ENCODE data around the gene AURKB. TPM values are rescaled to one million over a fixed set of nuclear protein-coding genes. Genes with fewer than 3 reads are reported as not detected.

Gene AURKB
- total and polyA plus RNA-seq, 2 of the 13 experiments (the other 11 are each of a cell fraction or from before 2014, with no cell fraction given) = 29.5 to 75.3 TPM

DNA sequence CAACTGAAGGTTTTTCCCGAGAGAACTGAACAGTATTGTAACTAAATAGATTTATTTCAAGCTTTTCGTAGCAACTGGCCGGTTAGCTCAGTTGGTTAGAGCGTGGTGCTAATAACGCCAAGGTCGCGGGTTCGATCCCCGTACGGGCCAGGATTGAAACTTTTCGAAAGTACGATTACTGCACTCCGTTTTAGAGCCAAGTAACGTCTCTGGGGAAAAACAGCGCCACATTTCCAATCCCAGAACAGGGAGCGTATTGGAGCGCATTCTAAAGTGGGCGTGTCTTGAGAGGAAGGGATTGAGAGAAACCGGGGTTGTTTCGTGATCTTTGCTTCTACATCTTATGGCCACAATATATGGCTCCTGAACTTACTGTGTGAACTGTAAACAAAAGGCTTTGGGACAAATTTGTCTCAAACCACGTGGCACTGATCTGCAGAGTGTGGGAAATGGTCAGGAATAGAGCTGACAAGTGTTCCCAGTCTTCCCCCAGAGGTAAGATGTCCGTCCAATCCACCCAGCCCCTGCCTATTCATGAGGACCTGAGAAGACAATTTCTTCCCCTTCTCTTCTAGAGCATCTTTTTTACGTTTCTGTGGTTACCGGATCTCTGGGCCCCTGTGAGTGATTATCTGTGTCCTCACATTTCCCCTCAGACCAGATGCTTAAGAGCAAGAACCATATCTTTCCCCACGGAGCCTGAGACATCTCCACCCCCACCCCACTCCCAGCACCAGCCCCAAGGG lies 22.7 kb downstream of the AURKB start (continued):
- TF ChIP-seq PBX2 (CRISPR knock-in tag; IDR thresholded peaks at IDR 0.05) (no peak), TCF7 (IDR thresholded peaks at IDR 0.05; ENCODE audit: low read depth) (0 out of 2 replicates have a peak, but pooled peaks have one; percentile 4), CBX2 (IDR thresholded peaks at IDR 0.05; ENCODE audit: low read depth, low read length) (no peak), CBX2 (CRISPR knock-in tag; IDR thresholded peaks at IDR 0.05; ENCODE audit: low read depth) (no peak), NFKB2 (CRISPR knock-in tag; IDR thresholded peaks at IDR 0.05; ENCODE audit: borderline replicate concordance) (no peak), TBP (CRISPR knock-in tag; IDR thresholded peaks at IDR 0.05) (no peak), KLF6 (CRISPR knock-in tag; IDR thresholded peaks at IDR 0.05) (no peak; the same call in 1 of the 2 replicates), ZNF652 (CRISPR knock-in tag; IDR thresholded peaks at IDR 0.05; ENCODE audit: borderline replicate concordance, low read depth) (no peak), ELF3 (CRISPR knock-in tag; IDR thresholded peaks at IDR 0.05) (0 out of 2 replicates have a peak, but pooled peaks have one; percentile 59), HNF1B (CRISPR knock-in tag; IDR thresholded peaks at IDR 0.05) (no peak), ATF6 (CRISPR knock-in tag; conservative IDR thresholded peaks at IDR 0.05) (0 out of 2 replicates have a peak, but pooled peaks have one; percentile 0), CEBPG (CRISPR knock-in tag; IDR thresholded peaks at IDR 0.05) (peak; percentile 48; the same call in 1 of the 2 replicates), NFIC (IDR thresholded peaks at IDR 0.05; ENCODE audit: low read length) (peak; percentile 57; the same call in 1 of the 2 replicates), ZNF382 (CRISPR knock-in tag; IDR thresholded peaks at IDR 0.05; ENCODE audit: borderline replicate concordance) (no peak), DMAP1 (CRISPR knock-in tag; IDR thresholded peaks at IDR 0.05) (peak; percentile 53), ZBTB42 (CRISPR knock-in tag; IDR thresholded peaks at IDR 0.05) (no peak), THAP11 (CRISPR knock-in tag; IDR thresholded peaks at IDR 0.05) (peak; percentile 71), KLF11 (CRISPR knock-in tag; IDR thresholded peaks at IDR 0.05) (0 out of 2 replicates have a peak, but pooled peaks have one; percentile 52), HOXA5 (CRISPR knock-in tag; IDR thresholded peaks at IDR 0.05) (peak; percentile 53; the same call in 1 of the 2 replicates)
- TF ChIP-seq, protein P1, sequence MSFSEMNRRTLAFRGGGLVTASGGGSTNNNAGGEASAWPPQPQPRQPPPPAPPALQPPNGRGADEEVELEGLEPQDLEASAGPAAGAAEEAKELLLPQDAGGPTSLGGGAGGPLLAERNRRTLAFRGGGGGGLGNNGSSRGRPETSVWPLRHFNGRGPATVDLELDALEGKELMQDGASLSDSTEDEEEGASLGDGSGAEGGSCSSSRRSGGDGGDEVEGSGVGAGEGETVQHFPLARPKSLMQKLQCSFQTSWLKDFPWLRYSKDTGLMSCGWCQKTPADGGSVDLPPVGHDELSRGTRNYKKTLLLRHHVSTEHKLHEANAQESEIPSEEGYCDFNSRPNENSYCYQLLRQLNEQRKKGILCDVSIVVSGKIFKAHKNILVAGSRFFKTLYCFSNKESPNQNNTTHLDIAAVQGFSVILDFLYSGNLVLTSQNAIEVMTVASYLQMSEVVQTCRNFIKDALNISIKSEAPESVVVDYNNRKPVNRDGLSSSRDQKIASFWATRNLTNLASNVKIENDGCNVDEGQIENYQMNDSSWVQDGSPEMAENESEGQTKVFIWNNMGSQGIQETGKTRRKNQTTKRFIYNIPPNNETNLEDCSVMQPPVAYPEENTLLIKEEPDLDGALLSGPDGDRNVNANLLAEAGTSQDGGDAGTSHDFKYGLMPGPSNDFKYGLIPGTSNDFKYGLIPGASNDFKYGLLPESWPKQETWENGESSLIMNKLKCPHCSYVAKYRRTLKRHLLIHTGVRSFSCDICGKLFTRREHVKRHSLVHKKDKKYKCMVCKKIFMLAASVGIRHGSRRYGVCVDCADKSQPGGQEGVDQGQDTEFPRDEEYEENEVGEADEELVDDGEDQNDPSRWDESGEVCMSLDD (CRISPR knock-in tag; IDR thresholded peaks at IDR 0.05; ENCODE audit: borderline replicate concordance) = no peak
- TF ChIP-seq, protein P2, sequence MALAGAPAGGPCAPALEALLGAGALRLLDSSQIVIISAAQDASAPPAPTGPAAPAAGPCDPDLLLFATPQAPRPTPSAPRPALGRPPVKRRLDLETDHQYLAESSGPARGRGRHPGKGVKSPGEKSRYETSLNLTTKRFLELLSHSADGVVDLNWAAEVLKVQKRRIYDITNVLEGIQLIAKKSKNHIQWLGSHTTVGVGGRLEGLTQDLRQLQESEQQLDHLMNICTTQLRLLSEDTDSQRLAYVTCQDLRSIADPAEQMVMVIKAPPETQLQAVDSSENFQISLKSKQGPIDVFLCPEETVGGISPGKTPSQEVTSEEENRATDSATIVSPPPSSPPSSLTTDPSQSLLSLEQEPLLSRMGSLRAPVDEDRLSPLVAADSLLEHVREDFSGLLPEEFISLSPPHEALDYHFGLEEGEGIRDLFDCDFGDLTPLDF (CRISPR knock-in tag; IDR thresholded peaks at IDR 0.05) = peak; percentile 76; the same call in 1 of the 2 replicates

Data from HepG2 (cell line).